ENCODE results near the gene DES.

GRCh38 chr2:219468410-219469185 is 50.4 kb downstream of the DES start:
- TF ChIP-seq CTCF (IDR thresholded peaks at IDR 0.05; ENCODE audit: poor library complexity, severe bottlenecking) (no peak), POLR2AphosphoS5 (IDR thresholded peaks at IDR 0.05) (no peak), EZH2 (IDR thresholded peaks at IDR 0.05; ENCODE audit: borderline replicate concordance, insufficient read depth, low read length, poor library complexity, severe bottlenecking) (no peak), REST (IDR thresholded peaks at IDR 0.05; ENCODE audit: borderline replicate concordance) (no peak), SMC3 (conservative IDR thresholded peaks at IDR 0.05; ENCODE audit: poor library complexity) (no peak)
